ENCODE data around the gene INTS13. TPM values are rescaled to one million over a fixed set of nuclear protein-coding genes. Genes with fewer than 3 reads are reported as not detected.
"Not testable (repeated sequence)": the region's sequence is repeated elsewhere in the genome, so short reads cannot be mapped to it uniquely, and the experiment has no call there.

The INTS13 gene
- polyA plus RNA-seq (2013, experiment 1 of 2; ENCODE audit: insufficient read length) = 45.2 TPM
- 40.9 TPM for polyA plus RNA-seq (2013, experiment 2 of 2; ENCODE audit: insufficient read length)

GRCh38 chr12:26937863-26938700 lies at the start of gene INTS13, which contains the start of gene FGFR1OP2:
TSS of gene INTS13 (minus strand) at chr12:26937981. CDS start at chr12:26936803, 1,178 bp downstream.
TSS of gene FGFR1OP2 (plus strand) at chr12:26938470. CDS start at chr12:26954159, 15,689 bp downstream.
- DNase-seq = peak; percentile 99

GRCh38 chr12:26982866-26983265 lies 45.1 kb upstream of the INTS13 start:
- no peak for DNase-seq

GRCh38 chr12:26979733-26980132 lies 42.0 kb upstream of the INTS13 start:
- DNase-seq = no peak

DNA sequence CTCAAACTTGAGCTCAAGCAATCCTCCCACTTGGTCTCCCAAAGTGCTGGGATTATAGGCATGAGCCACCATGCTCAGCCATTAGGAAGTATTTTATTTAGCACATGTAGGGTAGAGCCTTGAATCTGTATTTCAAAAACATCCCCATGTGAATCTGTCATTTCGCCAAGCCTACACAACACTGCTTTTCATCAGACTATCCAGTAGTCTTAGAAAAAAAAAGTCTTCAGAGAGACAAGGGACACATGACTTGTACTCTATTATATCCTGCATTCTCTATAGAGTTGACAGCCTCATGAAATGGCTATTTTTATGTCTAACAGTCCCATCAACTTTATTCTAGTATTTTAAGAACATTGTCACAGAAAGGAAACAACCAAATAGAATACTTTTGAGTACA lies 41.0 kb upstream of the INTS13 start:
- DNase-seq = no peak

DNA sequence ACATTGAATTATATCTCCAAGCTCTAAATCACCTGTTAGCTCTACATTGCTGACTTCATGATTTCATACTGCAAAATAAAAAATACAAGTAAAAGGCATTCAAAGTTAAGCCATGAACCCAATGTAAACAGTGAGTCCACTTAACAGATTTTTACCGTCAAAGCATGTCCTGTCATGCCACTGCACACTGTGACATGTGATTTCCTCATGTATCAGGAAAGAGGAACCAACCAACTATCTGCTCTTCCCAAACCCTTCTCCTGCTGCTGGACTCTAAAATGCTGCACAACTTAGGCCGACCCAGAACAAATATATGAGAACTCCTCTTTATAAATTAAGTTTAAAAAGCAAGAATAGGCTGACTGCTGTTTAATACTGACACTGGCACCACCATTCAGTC lies 38.9 kb upstream of the INTS13 start:
- DNase-seq = no peak

DNA sequence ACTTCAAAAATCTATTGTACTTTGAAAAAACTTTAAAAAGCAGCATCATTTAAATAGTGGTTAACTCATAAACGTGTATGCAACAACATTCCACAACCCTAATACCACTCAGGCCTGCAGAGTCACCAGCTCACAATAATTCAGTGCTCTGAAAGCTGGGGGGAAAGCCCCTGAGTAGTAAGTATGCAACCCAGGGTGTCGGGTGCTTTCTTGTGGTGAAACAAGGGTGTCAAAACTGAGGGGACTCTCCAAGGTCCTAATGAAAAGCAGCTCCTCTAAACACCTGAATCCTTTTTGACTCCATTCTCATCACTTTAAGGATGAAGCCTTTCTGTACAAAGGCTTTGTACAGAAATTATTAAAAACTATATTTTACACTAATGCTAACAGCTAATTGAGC lies 34.2 kb upstream of the INTS13 start:
- DNase-seq = no peak

- DNase-seq = no peak
Observed at GRCh38 chr12:26970136-26970535, 32.4 kb upstream of the INTS13 start.

- no peak for DNase-seq
Observed at GRCh38 chr12:26966842-26967241, 29.1 kb upstream of the INTS13 start.

DNA sequence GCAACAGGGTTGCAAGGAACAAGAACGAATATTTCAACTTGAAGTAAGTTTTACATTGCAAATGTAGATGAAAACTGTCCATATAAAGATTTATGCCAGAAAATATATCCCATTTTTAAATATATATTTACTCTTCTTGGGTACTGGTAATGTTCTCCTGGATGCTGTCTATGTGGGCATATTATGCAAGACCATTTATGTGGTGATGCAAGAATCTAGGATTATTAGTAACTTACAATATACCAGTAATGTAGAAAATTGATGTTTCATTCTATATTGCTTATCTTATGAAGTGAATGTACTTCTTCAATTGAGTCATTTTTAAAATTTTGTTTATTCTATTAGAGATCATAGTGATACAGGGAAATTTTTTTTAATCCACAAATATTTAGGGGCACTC lies 25.6 kb upstream of the INTS13 start:
- no peak for DNase-seq

- no peak for DNase-seq
Observed at GRCh38 chr12:26961803-26962202, 24.0 kb upstream of the INTS13 start.

DNA sequence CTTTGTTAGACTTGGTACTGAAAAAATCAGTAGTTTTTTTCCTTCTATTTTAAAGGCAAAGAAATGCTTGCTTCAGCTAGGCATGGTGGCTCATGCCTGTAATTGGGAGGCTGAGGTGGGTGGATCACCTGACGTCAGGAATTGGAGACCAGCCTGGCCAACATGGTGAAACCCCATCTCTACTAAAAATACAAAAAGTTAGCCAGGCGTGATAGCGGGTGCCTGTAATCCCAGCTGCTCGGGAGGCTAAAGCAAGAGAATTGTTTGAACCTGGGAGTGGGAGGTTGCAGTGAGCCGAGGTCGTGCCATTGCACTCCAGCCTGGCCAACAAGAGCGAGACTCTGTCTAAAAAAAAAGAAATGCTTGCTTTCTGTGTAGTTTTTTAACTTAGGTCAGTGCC lies 23.6 kb upstream of the INTS13 start:
- not testable (repeated sequence) for DNase-seq

DNA sequence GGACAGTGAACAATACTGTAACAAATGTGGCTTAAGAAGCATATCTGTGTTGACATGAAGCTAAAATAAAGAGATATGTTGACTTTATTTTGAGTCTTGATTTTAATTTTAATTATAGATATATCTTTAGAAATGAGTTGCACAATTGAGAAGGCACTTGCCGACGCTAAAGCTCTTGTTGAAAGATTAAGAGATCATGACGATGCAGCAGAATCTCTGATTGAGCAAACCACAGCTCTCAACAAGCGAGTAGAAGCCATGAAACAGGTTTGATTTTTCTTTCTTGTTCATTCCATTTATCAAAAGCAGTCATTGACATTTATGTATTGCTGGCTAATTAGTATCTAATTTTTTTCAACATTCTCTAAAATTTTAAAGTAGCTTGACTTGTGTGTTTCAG lies 16.2 kb upstream of the INTS13 start:
- DNase-seq = no peak

DNA sequence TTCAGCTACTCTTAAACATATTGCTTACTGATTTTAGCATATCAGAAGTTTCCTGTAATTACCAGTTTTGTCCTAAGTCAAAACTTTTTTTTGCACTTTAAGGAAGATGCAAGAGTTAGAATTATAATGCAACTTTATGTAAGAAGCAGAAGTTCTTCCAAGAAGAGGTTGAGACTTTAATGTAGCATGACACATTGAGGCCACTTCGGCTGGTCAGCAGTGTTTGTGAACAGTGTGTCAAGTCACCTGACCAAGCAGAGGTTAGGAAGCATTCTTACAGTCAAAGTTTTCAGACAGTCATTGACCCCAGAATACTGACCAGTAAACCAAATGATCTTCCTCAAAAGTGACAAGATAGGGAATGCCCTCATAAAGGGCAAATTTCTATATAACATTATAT lies 15.7 kb upstream of the INTS13 start:
- DNase-seq = no peak

GRCh38 chr12:26948309-26948708 lies 10.5 kb upstream of the INTS13 start:
- DNase-seq = no peak

GRCh38 chr12:26941215-26941594 lies 3.4 kb upstream of the INTS13 start:
- no peak for DNase-seq

GRCh38 chr12:26940516-26941214 lies 2.9 kb upstream of the INTS13 start:
- DNase-seq = no peak

- DNase-seq = no peak
Observed at GRCh38 chr12:26939953-26940352, 2.2 kb upstream of the INTS13 start.

- DNase-seq = no peak
Observed at GRCh38 chr12:26939192-26939832, 1.5 kb upstream of the INTS13 start.

DNA sequence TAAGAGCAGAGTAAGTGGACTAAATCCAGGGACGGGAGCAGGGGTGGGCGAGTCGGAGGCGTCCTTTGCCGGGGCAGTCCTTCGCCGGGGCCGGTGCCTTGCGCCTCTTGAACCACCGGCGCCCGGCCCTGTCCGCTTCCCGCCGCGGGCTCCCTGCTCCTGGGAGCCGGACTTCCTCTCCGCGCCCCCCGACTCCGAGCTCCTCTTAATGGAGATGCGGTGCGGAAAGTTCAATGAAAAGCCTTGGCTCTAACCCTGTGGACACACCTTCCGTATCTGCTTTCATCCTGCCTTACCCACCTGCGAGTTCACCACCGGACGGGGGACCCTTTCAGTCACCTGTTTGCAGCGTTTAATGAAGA lies 901 bp upstream of the INTS13 start:
- no peak for DNase-seq

GRCh38 chr12:26937443-26937862 lies 328 bp downstream of the INTS13 start:
- DNase-seq = no peak

GRCh38 chr12:26936559-26937442 lies 980 bp downstream of the INTS13 start:
- DNase-seq = no peak
